SK-N-MC (cell line): ENCODE measurements around the gene SBNO2.

Source experiments
- EZH2 ChIP-seq: fragments of 200-600 bp; sonication (generic); IDR thresholded peaks from one replicate; pipeline ENCODE4 v1.6.1; 2017; ENCODE audit warnings: antibody characterized with exemption
- FOXP2 ChIP-seq: optimal IDR thresholded peaks from 2 replicates; pipeline ENCODE3; 2011; ENCODE audit warnings: mild to moderate bottlenecking, moderate library complexity; ENCODE audit not compliant: insufficient read depth; ENCODE audit errors: extremely low read length, control extremely low read depth
- POLR2AphosphoS5 ChIP-seq: IDR thresholded peaks from 2 replicates; pipeline ENCODE4 v1.6.1; 2012; ENCODE audit warnings: mild to moderate bottlenecking, low read depth, low read length, borderline replicate concordance

DNA sequence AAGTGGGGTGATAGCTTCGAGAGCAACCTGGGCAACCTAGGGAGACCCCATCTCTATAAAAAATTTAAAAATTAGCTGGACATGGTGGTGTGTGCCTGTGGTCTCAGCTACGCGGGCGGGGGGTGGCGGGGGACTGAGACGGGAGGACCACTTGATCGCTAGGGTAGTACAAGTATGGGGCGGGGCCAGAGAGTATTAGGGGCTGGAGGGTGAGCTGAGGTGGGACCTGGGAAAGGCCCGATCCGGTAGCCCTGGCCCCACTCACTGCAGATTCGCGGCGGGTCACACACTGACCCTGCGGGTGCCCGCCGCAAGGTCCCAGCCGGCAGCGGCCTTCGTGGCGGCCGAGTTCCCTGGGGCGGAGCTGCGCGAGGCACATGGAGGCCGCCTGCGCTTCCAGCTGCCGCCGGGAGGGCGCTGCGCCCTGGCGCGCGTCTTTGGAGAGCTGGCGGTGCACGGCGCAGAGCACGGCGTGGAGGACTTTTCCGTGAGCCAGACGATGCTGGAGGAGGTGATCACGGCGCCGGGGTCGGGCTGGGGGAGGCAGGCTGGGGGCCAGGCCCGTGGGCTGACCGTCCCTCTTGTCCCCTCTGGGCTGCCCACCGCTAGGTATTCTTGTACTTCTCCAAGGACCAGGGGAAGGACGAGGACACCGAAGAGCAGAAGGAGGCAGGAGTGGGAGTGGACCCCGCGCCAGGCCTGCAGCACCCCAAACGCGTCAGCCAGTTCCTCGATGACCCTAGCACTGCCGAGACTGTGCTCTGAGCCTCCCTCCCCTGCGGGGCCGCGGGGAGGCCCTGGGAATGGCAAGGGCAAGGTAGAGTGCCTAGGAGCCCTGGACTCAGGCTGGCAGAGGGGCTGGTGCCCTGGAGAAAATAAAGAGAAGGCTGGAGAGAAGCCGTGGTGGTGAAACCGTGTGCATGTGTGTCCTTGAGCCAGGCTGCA is 109.1 kb downstream of the SBNO2 start:
- no peak for TF ChIP-seq EZH2
- no peak for TF ChIP-seq POLR2AphosphoS5
- TF ChIP-seq FOXP2, result no peak
